H1 (cell line): ENCODE measurements around the gene LRCH3. TPM values are rescaled to one million over a fixed set of nuclear protein-coding genes. Genes with fewer than 3 reads are reported as not detected.

Experiments used
- ASH2L ChIP-seq: fragments of 200-600, 300-600 bp; sonication (generic); IDR thresholded peaks from one replicate; pipeline ENCODE4 v1.7.1; 2017; ENCODE audit warnings: low read length
- ATF3 ChIP-seq: IDR thresholded peaks from 2 replicates; pipeline ENCODE4 v1.6.1; 2011; ENCODE audit warnings: low read depth, mild to moderate bottlenecking, low read length; ENCODE audit not compliant: insufficient read depth
- BACH1 ChIP-seq: IDR thresholded peaks from 2 replicates; pipeline ENCODE4 v1.6.1; 2012; ENCODE audit warnings: low read length, improper control_type of control experiment
- CHD7 ChIP-seq: fragments of 300-600 bp; sonication (generic); IDR thresholded peaks from 2 replicates; pipeline ENCODE4 v1.7.1; 2012; ENCODE audit warnings: low read length, moderate library complexity, mild to moderate bottlenecking, inconsistent platforms; ENCODE audit not compliant: insufficient replicate concordance
- EZH2 ChIP-seq: fragments of 200-600 bp; sonication (generic); IDR thresholded peaks from 2 replicates; pipeline ENCODE4 v1.7.1; 2012; ENCODE audit warnings: low read depth, mild to moderate bottlenecking, moderate library complexity, low read length, inconsistent platforms; ENCODE audit not compliant: severe bottlenecking
- RBBP5 ChIP-seq: IDR thresholded peaks from 2 replicates; pipeline ENCODE4 v1.7.1; 2012; ENCODE audit warnings: low read depth, mild to moderate bottlenecking, inconsistent platforms, low read length, moderate library complexity, borderline replicate concordance
- SAP30 ChIP-seq: fragments of 300-600 bp; sonication (generic); IDR thresholded peaks from 2 replicates; pipeline ENCODE4 v1.7.1; 2012; ENCODE audit warnings: low read length, moderate library complexity, mild to moderate bottlenecking, inconsistent platforms; ENCODE audit not compliant: insufficient read depth, insufficient replicate concordance
- SIX5 ChIP-seq: IDR thresholded peaks from 2 replicates; pipeline ENCODE4 v1.6.1; 2011; ENCODE audit warnings: mild to moderate bottlenecking, low read depth, low read length
- polyA plus RNA-seq, 7 experiments: library from polyadenylated mRNA; depleted of rRNA in 3 of 7; stranded (reverse) in 5 of 7; unstranded in 2 of 7; fragments of >200 nt in 5 of 7; fragments of 200-250 nt in 2 of 7; gene quantifications; 1 replicate in 5 of 7; 2 replicates in 1 of 7; 4 replicates in 1 of 7; pipeline versions ENCODE4 v1.2.1 to v1.2.3, GENCODE V29; 2011 to 2013; ENCODE audit warnings: missing spikeins in 2 of 7, mixed read lengths in 2 of 7
- total RNA-seq: library from RNA; stranded (reverse); fragmentation: NEBNext Ultra II Directional; extraction: Animal tissue kit (Norgen Biotek cat#: 25700); gene quantifications from 2 replicates; pipeline ENCODE4 v1.2.1, GENCODE V29; 2021

Gene LRCH3
- total and polyA plus RNA-seq, 2 of the 8 experiments (the other 6 are each of a cell fraction or from before 2014, with no cell fraction given): 58.4 to 66.0 TPM

- TF ChIP-seq CHD7 (no peak), ASH2L (no peak), SIX5 (no peak), ATF3 (no peak), SAP30 (no peak), EZH2 (no peak), BACH1 (peak; percentile 86), RBBP5 (peak; percentile 78; the same call in 1 of the 2 replicates)
These were observed 41.3 kb upstream of the LRCH3 start, which contains the start of gene FYTTD1 (continued) for GRCh38 chr3:197749601-197750395.
